NOMO-1 treated with dmso at 0.1 percent for 144 hours (cell line): Measurements from ENCODE around the gene RWDD3.

Experiments
- DNase-seq: peaks from one replicate; lab custom pipeline; 2025; ENCODE audit not compliant: unreplicated experiment; lab: John Stamatoyannopoulos, UW

The RWDD3 gene

DNA sequence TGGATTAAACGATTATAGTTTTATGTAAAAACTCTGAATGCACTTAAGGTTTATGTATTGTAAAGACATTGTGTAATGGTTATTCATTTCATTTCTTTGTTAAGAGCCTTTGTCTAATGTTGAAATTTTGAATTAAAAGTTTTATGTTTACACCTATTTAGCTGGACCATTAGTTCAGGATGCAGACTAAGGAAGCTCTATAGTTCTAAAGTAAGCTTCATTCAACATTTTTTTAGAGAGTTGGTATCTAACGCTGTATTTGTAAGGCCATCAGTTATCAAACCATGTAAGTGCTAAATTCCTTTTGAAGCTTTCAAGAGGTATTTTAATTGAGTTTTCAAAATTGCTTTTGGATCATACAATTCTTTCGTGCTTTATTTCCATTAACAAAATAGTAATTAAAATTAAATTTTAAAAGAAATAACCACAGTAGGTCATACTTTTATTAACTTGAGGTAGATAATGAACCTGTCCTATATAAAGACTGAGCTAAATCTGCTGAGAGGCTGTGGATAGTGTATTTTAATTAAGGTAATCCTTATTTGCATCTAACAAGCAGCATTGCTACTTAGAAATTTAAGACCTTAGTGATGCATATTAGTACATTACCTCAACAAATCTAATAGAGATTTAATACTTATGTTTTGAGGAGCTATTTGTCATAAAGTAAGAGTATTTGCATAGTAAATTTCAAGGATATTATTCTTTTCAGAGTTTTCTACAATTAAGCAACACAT, 47.9 kb downstream of the RWDD3 start:
- no peak for DNase-seq

DNA sequence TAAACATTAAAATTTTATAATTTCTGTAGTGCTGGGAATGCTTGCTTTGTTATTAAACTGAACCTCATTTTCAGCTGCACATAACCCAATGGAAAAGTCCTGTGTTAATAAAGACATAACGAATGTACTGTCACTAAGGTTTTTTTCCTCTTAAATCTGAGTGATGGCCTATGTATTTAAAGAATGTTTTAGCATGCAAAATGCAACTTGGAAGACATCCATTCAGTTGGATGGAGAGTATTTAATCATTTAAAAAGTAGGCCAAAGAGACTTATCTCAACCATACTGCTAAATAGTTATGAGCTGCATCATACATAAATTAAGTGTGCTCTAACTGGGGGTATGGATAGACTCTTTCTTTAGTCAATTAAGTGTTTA, 48.5 kb downstream of the RWDD3 start:
- DNase-seq = no peak

DNA sequence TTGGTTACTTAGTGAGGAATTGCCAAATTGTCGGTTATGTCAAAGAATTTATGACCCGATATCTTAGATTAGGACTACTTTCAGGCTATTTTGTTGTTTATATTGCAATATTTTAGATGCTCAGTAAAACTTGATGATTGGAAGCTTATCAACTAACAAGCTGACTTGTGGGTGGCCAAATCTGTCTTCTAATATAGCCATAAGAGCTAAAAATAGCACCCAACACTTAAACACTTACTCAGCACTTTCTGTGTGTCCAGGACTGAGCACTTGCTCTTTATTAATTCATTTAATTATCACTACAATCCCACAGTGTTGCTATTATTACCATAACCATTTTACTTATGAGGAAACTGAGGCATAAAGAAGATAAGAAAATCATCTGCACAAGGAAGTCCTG, 50.4 kb downstream of the RWDD3 start:
- no peak for DNase-seq

DNA sequence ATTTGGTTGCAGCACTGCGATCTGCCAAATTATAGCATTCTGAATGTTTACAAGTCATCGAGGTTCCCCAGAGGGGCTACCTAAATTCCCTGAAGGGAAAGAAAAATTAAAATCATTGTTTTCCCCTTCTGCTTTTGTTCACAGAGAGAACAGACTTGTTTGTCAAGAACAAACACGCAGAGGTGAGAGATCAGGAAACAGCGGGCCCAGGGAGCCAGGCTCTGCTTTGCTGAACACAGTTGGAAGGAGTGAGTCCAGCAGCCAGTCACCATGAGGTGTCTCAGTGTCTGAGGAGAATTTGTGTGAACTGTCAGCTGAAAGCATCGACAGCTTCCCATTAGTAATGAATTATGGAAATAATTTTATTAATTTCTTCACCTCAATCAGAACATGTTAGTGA, 52.5 kb downstream of the RWDD3 start:
- no peak for DNase-seq

DNA sequence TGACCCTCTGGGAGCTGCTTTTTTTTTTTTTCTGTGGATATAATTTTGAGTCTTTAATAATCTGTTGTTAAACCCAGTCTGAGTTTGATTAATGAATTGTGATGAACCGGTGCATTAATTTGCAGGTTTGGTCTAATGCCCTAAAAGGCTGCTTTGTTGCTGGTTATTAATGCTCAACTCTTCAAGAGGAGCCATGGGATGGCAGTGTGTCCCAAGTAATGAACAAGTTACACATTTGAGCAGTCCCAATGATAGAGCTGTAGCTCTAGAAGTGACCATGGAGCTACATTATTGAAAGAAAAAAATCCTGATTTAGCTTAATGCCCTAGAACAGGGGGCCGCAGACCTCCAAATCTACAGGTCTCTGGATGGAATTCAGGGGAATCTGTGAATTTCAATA, 53.1 kb downstream of the RWDD3 start:
- no peak for DNase-seq

DNA sequence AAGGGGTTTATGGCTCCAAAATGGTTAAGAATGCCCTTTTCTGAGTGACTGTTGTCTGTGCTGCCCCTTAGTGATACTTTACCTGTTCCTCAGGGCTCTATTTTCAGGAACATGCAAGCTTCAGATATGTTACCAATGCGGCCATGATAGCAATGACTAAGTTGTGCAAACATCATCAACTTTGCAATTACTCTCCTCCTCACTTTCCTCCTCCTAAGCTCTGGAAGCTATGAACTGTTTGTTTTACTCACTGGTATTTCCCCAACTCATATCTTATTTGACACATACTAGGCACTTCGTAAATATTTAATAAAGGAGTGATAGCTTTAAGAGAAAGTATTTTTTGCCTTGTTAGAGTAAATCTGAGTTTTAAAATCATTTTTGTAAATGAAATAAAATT, 53.8 kb downstream of the RWDD3 start:
- no peak for DNase-seq
